ENCODE results near the gene MUS81. TPM values are rescaled to one million over a fixed set of nuclear protein-coding genes. Genes with fewer than 3 reads are reported as not detected.
"Not testable (repeated sequence)": the region's sequence is repeated elsewhere in the genome, so short reads cannot be mapped to it uniquely, and the experiment has no call there.

MUS81 gene
- total RNA-seq, 2 experiments from 2014 or later = 82.0 to 82.9 TPM

- POLR2A ChIA-PET = interaction anchor here (1.3 to 1.7 kb wide), 2 partner anchors 16 to 25 kb away, joined by 5 to 6 read pairs; partner anchors contain the start of gene MUS81
- CTCF ChIA-PET = interaction anchor here (0.9 to 3.6 kb wide), 5 partner anchors 16 to 122 kb away, joined by 3 to 21 read pairs (median 8); partner anchors contain the start of gene KAT5
These were observed 26.0 kb upstream of the MUS81 start for GRCh38 chr11:65834202-65834601.

- POLR2A ChIA-PET = no interaction called here
- CTCF ChIA-PET = interaction anchor here (0.6 to 1.7 kb wide), 4 partner anchors 15 to 1005 kb away, joined by 3 to 5 read pairs (median 4); no protein-coding TSS in a partner anchor
These were observed 18.1 kb upstream of the MUS81 start for GRCh38 chr11:65842144-65842543.

- ChIA-PET POLR2A (interaction anchor here (0.9 kb wide), 1 partner anchor 9 kb away, joined by 3 read pairs; no protein-coding TSS in a partner anchor), CTCF (interaction anchor here (0.6 to 1.7 kb wide), 4 partner anchors 31 to 1113 kb away, joined by 3 to 4 read pairs (median 4); no protein-coding TSS in a partner anchor)
These were observed 16.4 kb upstream of the MUS81 start for GRCh38 chr11:65843811-65844210.

GRCh38 chr11:65844231-65844872, 15.9 kb upstream of the MUS81 start:
- POLR2A ChIA-PET = no interaction called here

GRCh38 chr11:65847746-65848145, 12.5 kb upstream of the MUS81 start:
- POLR2A ChIA-PET = interaction anchor here (0.7 kb wide), 2 partner anchors 40 to 202 kb away, joined by 3 to 5 read pairs; no protein-coding TSS in a partner anchor
- CTCF ChIA-PET = interaction anchor here (0.7 to 0.9 kb wide), 3 partner anchors 40 to 94 kb away, joined by 3 to 4 read pairs (median 3); partner anchors contain the start of gene FIBP

More at GRCh38 chr11:65844231-65844872, 15.9 kb upstream of the MUS81 start:
- CTCF ChIA-PET = interaction anchor here (0.6 kb wide), 1 partner anchor 31 kb away, joined by 3 read pairs; no protein-coding TSS in a partner anchor

GRCh38 chr11:65848693-65849092, 11.5 kb upstream of the MUS81 start:
- CTCF ChIA-PET = interaction anchor here (0.7 to 0.9 kb wide), 4 partner anchors 13 to 68 kb away, joined by 3 to 4 read pairs (median 3); partner anchors contain the start of gene FIBP
- POLR2A ChIA-PET = not testable (repeated sequence)

- ChIA-PET CTCF (interaction anchor here (0.5 to 3.0 kb wide), 4 partner anchors 10 to 80 kb away, joined by 3 to 13 read pairs (median 3); partner anchors contain the start of gene FIBP), POLR2A (no interaction called here)
These were observed 10.9 kb upstream of the MUS81 start for GRCh38 chr11:65849366-65849765.

- POLR2A ChIA-PET = interaction anchor here (2.1 kb wide), 1 partner anchor 16 kb away, joined by 6 read pairs; the partner anchor contains the start of gene SNX32
- CTCF ChIA-PET = interaction anchor here (0.6 to 3.0 kb wide), 4 partner anchors 11 to 80 kb away, joined by 3 to 13 read pairs (median 3); no protein-coding TSS in a partner anchor
These were observed 10.4 kb upstream of the MUS81 start for GRCh38 chr11:65849771-65850216.

GRCh38 chr11:65850217-65851082, 9.8 kb upstream of the MUS81 start:
- CTCF ChIA-PET = interaction anchor here (0.6 to 3.6 kb wide), 7 partner anchors 12 to 70 kb away, joined by 3 to 17 read pairs (median 8); partner anchors contain the start of genes AP5B1, CCDC85B, FIBP and SNX32
- POLR2A ChIA-PET = interaction anchor here (0.6 to 2.1 kb wide), 4 partner anchors 17 to 699 kb away, joined by 3 to 6 read pairs (median 4); partner anchors contain the start of genes CCDC85B and SNX32

GRCh38 chr11:65851083-65851579, 9.1 kb upstream of the MUS81 start:
- CTCF ChIA-PET = interaction anchor here (1.3 to 3.6 kb wide), 5 partner anchors 12 to 71 kb away, joined by 5 to 17 read pairs (median 8); partner anchors contain the start of genes AP5B1, CCDC85B, FIBP and SNX32
- POLR2A ChIA-PET = interaction anchor here (0.6 to 2.1 kb wide), 4 partner anchors 18 to 699 kb away, joined by 3 to 6 read pairs (median 4); partner anchors contain the start of genes CCDC85B and SNX32

- CTCF ChIA-PET = interaction anchor here (1.0 to 3.6 kb wide), 7 partner anchors 13 to 141 kb away, joined by 3 to 17 read pairs (median 8); partner anchors contain the start of genes AP5B1, CCDC85B, FIBP and SNX32
- POLR2A ChIA-PET = interaction anchor here (0.6 to 2.1 kb wide), 6 partner anchors 9 to 189 kb away, joined by 3 to 6 read pairs (median 4); partner anchors contain the start of genes CCDC85B, FIBP, RELA and SNX32
These were observed 8.3 kb upstream of the MUS81 start for GRCh38 chr11:65851811-65852507.

GRCh38 chr11:65852508-65853245, 7.6 kb upstream of the MUS81 start:
- CTCF ChIA-PET = interaction anchor here (0.6 to 3.6 kb wide), 5 partner anchors 32 to 348 kb away, joined by 3 to 17 read pairs (median 4); partner anchors contain the start of genes AP5B1, CCDC85B and FIBP
- POLR2A ChIA-PET = interaction anchor here (0.6 to 1.6 kb wide), 6 partner anchors 8 to 190 kb away, joined by 3 to 5 read pairs (median 3); partner anchors contain the start of genes CCDC85B, FIBP and RELA

- POLR2A ChIA-PET = interaction anchor here (1.0 kb wide), 1 partner anchor 10 kb away, joined by 3 read pairs; no protein-coding TSS in a partner anchor
These were observed 6.8 kb upstream of the MUS81 start for GRCh38 chr11:65853246-65853979.

GRCh38 chr11:65854161-65854592, 6.1 kb upstream of the MUS81 start:
- POLR2A ChIA-PET = no interaction called here

More at GRCh38 chr11:65853246-65853979, 6.8 kb upstream of the MUS81 start:
- CTCF ChIA-PET = interaction anchor here (0.6 to 3.6 kb wide), 5 partner anchors 31 to 142 kb away, joined by 3 to 17 read pairs (median 5); partner anchors contain the start of genes AP5B1, CCDC85B and FIBP

GRCh38 chr11:65854852-65855837, 5.1 kb upstream of the MUS81 start:
- ChIA-PET CTCF (no interaction called here), POLR2A (no interaction called here)

More at GRCh38 chr11:65854161-65854592, 6.1 kb upstream of the MUS81 start:
- CTCF ChIA-PET = no interaction called here

All from activated CD8-positive, alpha-beta memory T cell treated with anti-CD3 and anti-CD28 coated beads for 36 hours (primary cell).